Suprapubic skin (tissue), 4 donors: ENCODE results near the gene INPP5A. TPM values are rescaled to one million over a fixed set of nuclear protein-coding genes. Genes with fewer than 3 reads are reported as not detected.
"Not testable (repeated sequence)": the region's sequence is repeated elsewhere in the genome, so short reads cannot be mapped to it uniquely, and the experiment has no call there.

ENCODE experiments used
- DNase-seq, 2 donors: peaks; one replicate each; pipeline ENCODE4 v3.0.0-alpha.2; 2019; ENCODE audit warnings: low spot score in 2 of 2
- H3K27ac ChIP-seq: fragments of 200-600 bp; sonication (generic); one replicate; pipeline ENCODE4 v1.5.1; 2019
- H3K27me3 ChIP-seq: fragments of 200-600 bp; sonication (generic); one replicate; pipeline ENCODE4 v1.5.1; 2019
- H3K36me3 ChIP-seq: fragments of 200-600 bp; sonication (generic); one replicate; pipeline ENCODE4 v1.5.1; 2019
- H3K4me1 ChIP-seq: fragments of 200-600 bp; sonication (generic); one replicate; pipeline ENCODE4 v1.5.1; 2019
- H3K4me3 ChIP-seq: fragments of 200-600 bp; sonication (generic); one replicate; pipeline ENCODE4 v1.5.1; 2019; ENCODE audit warnings: mild to moderate bottlenecking
- H3K9me3 ChIP-seq: fragments of 200-600 bp; sonication (generic); one replicate; pipeline ENCODE4 v1.5.1; 2019
- EP300 ChIP-seq: sonication (generic); formaldehyde crosslinking; IDR thresholded peaks from one replicate; pipeline ENCODE4 v1.6.1; 2017; ENCODE audit warnings: antibody characterized with exemption
- POLR2A ChIP-seq, 2 donors: fragments of 450-650 bp; IDR thresholded peaks; one replicate each; pipeline ENCODE4 v1.6.1; 2017; ENCODE audit warnings: antibody characterized with exemption in 2 of 2, mild to moderate bottlenecking in 2 of 2, moderate library complexity in 2 of 2
- POLR2AphosphoS5 ChIP-seq, 3 donors: sonication (generic); formaldehyde crosslinking; IDR thresholded peaks; one replicate each; pipeline ENCODE4 v1.6.1; 2017; ENCODE audit warnings: antibody characterized with exemption in 3 of 3
- WGBS: methylation state at CpG from one replicate; pipeline ENCODE4 v1.1.5; 2018; 5-methylcytosine and 5-hydroxymethylcytosine counted together
- total RNA-seq, 4 donors: library from RNA; depleted of rRNA; stranded (reverse); fragments of >200 nt; gene quantifications; one replicate each; pipeline ENCODE4 v1.1.0, GENCODE V29; 2016
- TF ChIP-seq, protein P1 (sequence below), 2 donors: fragments of 200-600 bp in 1 of 2; fragments of 450-650 bp in 1 of 2; sonication (generic) in 1 of 2; IDR thresholded peaks; one replicate each; pipeline ENCODE4 v1.5.1; 2016 to 2019; ENCODE audit warnings: antibody characterized with exemption in 2 of 2, mild to moderate bottlenecking in 1 of 2, moderate library complexity in 1 of 2

The INPP5A gene, protein sequence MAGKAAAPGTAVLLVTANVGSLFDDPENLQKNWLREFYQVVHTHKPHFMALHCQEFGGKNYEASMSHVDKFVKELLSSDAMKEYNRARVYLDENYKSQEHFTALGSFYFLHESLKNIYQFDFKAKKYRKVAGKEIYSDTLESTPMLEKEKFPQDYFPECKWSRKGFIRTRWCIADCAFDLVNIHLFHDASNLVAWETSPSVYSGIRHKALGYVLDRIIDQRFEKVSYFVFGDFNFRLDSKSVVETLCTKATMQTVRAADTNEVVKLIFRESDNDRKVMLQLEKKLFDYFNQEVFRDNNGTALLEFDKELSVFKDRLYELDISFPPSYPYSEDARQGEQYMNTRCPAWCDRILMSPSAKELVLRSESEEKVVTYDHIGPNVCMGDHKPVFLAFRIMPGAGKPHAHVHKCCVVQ
- 10 to 100 TPM; 28.1 to 39.1 (median 32.3) TPM for total RNA-seq

DNA sequence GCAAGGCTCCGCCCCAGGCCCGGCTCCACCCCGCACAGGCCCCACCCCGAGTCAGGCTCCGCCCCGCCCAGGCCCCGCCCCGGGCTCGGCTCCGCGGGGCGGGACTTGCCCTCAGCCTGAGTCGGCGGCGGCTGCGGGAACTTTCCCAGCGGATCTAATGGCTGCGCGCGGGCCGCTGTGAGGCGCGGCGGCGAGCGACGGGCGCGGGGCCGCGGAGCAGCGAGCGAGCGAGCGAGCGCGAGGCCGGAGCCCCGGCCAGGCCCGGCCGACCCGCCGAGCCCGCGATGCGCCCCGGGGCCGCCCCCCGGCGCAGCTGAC, at the start of gene INPP5A:
Gene INPP5A, plus strand, starts transcription at position 104 of the 318 bp plus-strand sequence. CDS start 310 bp downstream, outside the sequence.
- H3K4me1 ChIP-seq, result peaks cover 60% of the 10 kb centered on the region
- H3K27me3 ChIP-seq, result no peaks in the 10 kb centered on the region
- peak within 1 kb of the TSS; percentile 65 for H3K4me3 ChIP-seq
- peak in 1 of 2 donors; percentile 48 for TF ChIP-seq POLR2A (IDR thresholded peaks at IDR 0.05)
- TF ChIP-seq EP300, result no peak
- TF ChIP-seq, protein P1, sequence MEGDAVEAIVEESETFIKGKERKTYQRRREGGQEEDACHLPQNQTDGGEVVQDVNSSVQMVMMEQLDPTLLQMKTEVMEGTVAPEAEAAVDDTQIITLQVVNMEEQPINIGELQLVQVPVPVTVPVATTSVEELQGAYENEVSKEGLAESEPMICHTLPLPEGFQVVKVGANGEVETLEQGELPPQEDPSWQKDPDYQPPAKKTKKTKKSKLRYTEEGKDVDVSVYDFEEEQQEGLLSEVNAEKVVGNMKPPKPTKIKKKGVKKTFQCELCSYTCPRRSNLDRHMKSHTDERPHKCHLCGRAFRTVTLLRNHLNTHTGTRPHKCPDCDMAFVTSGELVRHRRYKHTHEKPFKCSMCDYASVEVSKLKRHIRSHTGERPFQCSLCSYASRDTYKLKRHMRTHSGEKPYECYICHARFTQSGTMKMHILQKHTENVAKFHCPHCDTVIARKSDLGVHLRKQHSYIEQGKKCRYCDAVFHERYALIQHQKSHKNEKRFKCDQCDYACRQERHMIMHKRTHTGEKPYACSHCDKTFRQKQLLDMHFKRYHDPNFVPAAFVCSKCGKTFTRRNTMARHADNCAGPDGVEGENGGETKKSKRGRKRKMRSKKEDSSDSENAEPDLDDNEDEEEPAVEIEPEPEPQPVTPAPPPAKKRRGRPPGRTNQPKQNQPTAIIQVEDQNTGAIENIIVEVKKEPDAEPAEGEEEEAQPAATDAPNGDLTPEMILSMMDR (IDR thresholded peaks at IDR 0.05), result no peak
- no peak for TF ChIP-seq POLR2AphosphoS5 (IDR thresholded peaks at IDR 0.05)
- peak within 1 kb of the TSS; percentile 79 for H3K27ac ChIP-seq
- no peak for DNase-seq
- no CpG with 5 or more reads among the region's 50 CpGs for WGBS
- H3K9me3 ChIP-seq, result no peaks in the 10 kb centered on the region
- no peaks in the 10 kb centered on the region for H3K36me3 ChIP-seq

DNA sequence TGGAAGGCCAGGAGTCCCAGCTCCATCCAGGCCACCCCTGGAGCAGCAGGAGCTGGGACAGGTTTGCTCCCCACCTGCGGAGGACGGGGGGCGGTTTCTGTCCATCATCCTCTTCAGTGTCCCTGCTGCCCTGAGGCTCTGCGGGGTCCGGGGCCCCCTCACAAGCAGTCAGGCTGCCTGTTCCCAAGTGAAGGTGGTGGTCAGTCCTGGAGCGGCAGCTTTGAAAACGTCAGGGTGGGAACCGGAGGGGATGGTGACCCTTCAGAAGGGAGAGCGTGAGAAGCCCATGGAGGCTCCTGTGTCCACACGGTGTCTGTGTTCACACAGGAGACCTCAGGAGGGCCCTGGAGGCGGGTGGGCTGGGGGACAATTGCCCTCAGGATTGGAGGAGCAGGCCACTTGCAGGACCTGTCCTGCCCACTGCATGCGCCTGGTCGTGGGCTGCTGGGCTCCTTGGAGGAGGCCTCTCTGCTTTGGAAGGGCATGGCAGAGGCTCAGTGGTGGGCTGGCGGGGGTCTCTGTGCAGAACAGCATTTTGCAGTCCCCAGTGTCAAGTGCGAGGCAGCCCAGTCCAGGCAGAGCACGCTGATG, 49.3 kb upstream of the INPP5A start:
- TF ChIP-seq, protein P1 (IDR thresholded peaks at IDR 0.05), result no peak
- TF ChIP-seq POLR2A (IDR thresholded peaks at IDR 0.05) (no peak), EP300 (no peak), POLR2AphosphoS5 (IDR thresholded peaks at IDR 0.05) (no peak)
- DNase-seq, result peak; percentile 57 to 65
- Histone ChIP-seq H3K27me3 (no peaks in the 10 kb centered on the region), H3K36me3 (no peaks in the 10 kb centered on the region), H3K4me3 (no peak overlapping the region), H3K27ac (no peak overlapping the region), H3K4me1 (peaks cover 12% of the 10 kb centered on the region), H3K9me3 (no peaks in the 10 kb centered on the region)
- WGBS, result 100% methylated on average over 4 of the region's 16 CpGs

DNA sequence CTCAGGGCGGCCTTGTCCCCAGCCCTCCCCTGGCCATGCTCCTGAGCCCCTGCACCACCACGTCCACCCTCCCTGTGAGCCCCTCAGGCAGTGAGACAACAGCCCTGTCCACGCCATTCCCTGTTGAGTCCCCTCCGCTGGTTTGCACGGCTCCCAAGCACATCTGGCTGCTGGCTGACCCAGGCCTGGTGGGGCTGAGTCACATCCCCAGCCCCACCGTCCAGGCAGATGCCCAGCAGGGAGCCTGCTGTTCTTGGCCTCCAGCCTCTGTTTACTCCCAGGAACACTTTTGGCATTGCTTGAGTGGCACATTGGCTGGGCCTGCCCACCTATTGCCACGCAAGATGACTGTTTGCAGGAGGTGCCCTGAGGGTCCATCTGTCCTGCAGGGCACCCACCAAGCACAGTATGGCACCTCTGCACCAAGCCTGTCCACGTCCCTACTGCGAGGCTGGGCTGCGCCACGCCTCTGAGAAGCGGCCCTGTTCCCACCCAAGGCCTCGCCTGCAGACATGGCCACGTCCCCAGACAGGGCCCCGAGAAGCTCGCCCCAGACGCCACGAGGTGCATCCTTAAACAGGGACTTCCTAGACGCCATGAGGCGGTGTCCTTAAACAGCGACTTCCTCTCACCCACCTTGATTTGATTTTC, 48.4 kb upstream of the INPP5A start:
- Histone ChIP-seq H3K9me3 (no peaks in the 10 kb centered on the region), H3K4me1 (peaks cover 14% of the 10 kb centered on the region), H3K27ac (no peak overlapping the region), H3K4me3 (no peak overlapping the region), H3K36me3 (no peaks in the 10 kb centered on the region), H3K27me3 (no peaks in the 10 kb centered on the region)
- TF ChIP-seq EP300, result no peak
- 83% methylated on average over 15 of the region's 21 CpGs for WGBS
- DNase-seq, result peak; percentile 63 to 69

DNA sequence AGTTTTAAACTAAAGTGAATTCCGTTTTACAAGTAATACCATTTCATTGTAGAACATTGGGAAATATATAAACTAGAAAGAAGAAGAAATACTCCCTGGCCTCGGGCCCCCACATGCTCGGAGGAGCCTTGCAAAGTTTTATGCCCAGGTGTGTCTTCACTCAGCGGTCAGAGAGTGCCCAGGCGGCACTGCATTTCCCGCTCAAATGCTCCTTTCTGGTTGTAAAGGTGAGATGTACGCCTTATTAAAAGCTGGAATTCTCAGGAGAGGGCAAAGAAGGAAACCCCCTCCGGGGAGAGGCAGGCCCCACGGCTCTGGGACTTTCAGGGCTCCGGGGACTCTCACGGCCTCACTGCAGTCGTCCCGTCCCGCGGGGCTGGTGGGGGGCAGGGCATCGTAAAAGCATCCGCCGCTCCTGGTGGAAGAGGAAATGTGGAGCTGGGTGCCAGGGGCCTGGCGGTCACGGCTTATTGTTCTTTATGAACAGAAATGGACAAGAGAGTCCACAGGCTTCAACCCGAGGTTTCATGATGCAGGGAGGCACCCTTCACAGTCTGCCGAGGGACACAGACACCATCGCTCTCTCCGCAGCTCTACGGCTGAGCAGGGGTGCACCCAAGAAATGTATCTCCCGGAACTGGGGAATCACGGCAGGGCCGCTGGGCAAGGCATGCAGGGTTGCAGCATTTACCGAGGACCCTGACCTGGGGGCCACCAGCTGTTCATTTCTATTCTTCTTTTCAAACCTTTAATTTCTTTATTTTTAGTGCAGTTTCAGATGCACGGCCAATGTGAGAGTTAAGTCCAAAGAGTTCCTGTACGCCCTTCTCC, 47.7 kb upstream of the INPP5A start:
- Histone ChIP-seq H3K9me3 (no peaks in the 10 kb centered on the region), H3K4me3 (no peak overlapping the region), H3K36me3 (no peaks in the 10 kb centered on the region), H3K27me3 (no peaks in the 10 kb centered on the region), H3K27ac (no peak overlapping the region), H3K4me1 (peaks cover 19% of the 10 kb centered on the region)
- TF ChIP-seq POLR2A (IDR thresholded peaks at IDR 0.05) (no peak), EP300 (no peak), POLR2AphosphoS5 (IDR thresholded peaks at IDR 0.05) (no peak)
- TF ChIP-seq, protein P1 (IDR thresholded peaks at IDR 0.05), result no peak
- peak; percentile 40 to 72 for DNase-seq
- WGBS, result 77% methylated on average over 31 of the region's 31 CpGs

DNA sequence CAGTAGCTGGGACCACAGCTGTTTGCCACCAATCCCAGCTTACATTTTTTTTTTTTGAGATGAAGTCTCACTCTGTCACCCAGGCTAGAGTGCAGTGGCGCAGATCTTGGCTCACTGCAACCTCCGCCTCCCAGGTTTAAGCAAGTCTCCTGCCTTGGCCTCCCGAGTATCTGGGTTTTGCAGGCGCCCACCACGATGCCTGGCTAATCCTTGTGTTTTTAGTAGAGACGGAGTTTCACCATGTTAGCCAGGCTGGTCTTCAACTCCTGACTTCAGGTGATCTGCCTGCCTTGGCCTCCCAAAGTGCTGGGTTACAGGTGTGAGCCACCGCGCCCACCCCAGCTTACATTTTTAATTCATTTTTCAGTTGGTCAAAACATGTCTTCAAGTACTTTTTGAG, 46.1 kb upstream of the INPP5A start:
- not testable (repeated sequence) for H3K27me3 ChIP-seq, H3K4me3 ChIP-seq, H3K27ac ChIP-seq, H3K9me3 ChIP-seq, H3K36me3 ChIP-seq
- DNase-seq, result peak in 1 of 2 donors; percentile 41
- peaks cover 23% of the 10 kb centered on the region for H3K4me1 ChIP-seq
- WGBS, result 97% methylated on average over 8 of the region's 8 CpGs
